ENCODE results near the gene DDX6.
"Not testable (repeated sequence)": the region's sequence is repeated elsewhere in the genome, so short reads cannot be mapped to it uniquely, and the experiment has no call there.

Gene DDX6

DNA sequence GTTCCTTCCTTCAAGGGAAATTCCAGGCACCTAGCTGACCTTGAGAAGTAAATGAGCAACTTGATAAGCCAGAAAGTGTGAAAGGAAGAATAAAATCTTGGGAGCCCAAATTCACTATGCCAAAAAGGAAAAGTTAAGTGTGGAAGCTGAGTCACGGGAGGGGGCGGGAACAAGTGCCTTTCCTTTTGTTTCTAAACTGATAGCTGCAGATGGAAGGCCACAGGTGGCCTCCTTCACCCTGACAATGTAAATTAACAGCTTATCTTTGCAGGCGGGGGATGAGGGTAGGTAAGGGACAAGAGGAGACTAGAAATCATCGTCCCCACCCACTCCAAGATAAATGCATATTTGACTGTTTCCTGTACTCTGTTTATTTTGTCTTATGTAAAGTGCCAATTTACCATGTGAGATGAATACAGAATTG lies 75.1 kb downstream of the DDX6 start:
- DNase-seq (ENCODE audit: low read depth): peak; percentile 36
- no peak for TF ChIP-seq CTCF (IDR thresholded peaks at IDR 0.05; ENCODE audit: insufficient read depth, low read depth, low read length, missing control alignments)
- no peak overlapping the region for H3K4me3 ChIP-seq (ENCODE audit: low read length)

GRCh38 chr11:118715245-118715831 lies 75.6 kb downstream of the DDX6 start:
- H3K4me3 ChIP-seq (ENCODE audit: low read length): no peak overlapping the region
- DNase-seq (ENCODE audit: low read depth): peak; percentile 24
- no peak for TF ChIP-seq CTCF (IDR thresholded peaks at IDR 0.05; ENCODE audit: insufficient read depth, low read depth, low read length, missing control alignments)

- TF ChIP-seq CTCF (IDR thresholded peaks at IDR 0.05; ENCODE audit: insufficient read depth, low read depth, low read length, missing control alignments): no peak
- DNase-seq (ENCODE audit: low read depth): no peak
- no peak overlapping the region for H3K4me3 ChIP-seq (ENCODE audit: low read length)
Observed at GRCh38 chr11:118714816-118715215, 76.1 kb downstream of the DDX6 start.

- not testable (repeated sequence) for H3K4me3 ChIP-seq (ENCODE audit: low read length); DNase-seq (ENCODE audit: low read depth)
Observed at GRCh38 chr11:118714416-118714815, 76.5 kb downstream of the DDX6 start.

DNA sequence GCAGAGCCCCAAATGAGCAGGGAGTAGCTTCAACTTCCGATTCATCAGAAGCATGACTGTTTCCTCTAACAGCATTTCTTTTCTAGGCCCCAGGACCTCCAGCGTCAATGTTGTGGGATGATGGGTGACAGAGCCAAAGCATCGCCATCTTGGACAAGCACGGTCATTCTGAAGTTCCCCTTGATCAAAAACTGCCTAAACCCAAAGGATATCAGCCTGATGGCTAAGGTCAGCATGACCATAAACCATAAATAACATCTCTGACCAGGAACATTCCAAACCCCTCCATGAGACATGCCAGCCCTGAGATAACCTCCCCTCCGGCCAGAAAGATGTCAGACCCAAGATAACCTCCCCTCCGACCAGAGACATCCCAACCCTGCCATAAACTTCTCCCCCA lies 82.7 kb downstream of the DDX6 start:
- DNase-seq (ENCODE audit: low read depth): no peak
- no peak for TF ChIP-seq CTCF (IDR thresholded peaks at IDR 0.05; ENCODE audit: insufficient read depth, low read depth, low read length, missing control alignments)
- no peak overlapping the region for H3K4me3 ChIP-seq (ENCODE audit: low read length)

DNA sequence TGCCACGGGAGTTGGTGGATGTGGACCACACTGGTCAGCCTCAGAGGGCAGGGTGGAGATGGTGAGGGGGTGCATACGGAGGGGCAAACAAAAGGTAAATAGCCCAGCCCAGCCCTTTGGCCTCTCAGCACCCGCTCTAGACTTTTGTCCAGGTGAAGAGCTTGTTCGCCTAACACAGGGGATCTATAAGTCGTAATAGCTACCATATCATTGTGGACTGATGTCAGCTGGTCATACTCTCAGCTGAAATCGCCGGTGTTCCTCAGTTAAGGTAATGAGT lies 84.5 kb downstream of the DDX6 start:
- DNase-seq (ENCODE audit: low read depth): no peak
- TF ChIP-seq CTCF (IDR thresholded peaks at IDR 0.05; ENCODE audit: insufficient read depth, low read depth, low read length, missing control alignments): no peak
- no peak overlapping the region for H3K4me3 ChIP-seq (ENCODE audit: low read length)

- no peak for TF ChIP-seq CTCF (IDR thresholded peaks at IDR 0.05; ENCODE audit: insufficient read depth, low read depth, low read length, missing control alignments)
- no peak for DNase-seq (ENCODE audit: low read depth)
- no peak overlapping the region for H3K4me3 ChIP-seq (ENCODE audit: low read length)
Observed at GRCh38 chr11:118705791-118706545, 85.0 kb downstream of the DDX6 start.
